ENCODE data around the gene TERB1.

Gene TERB1

DNA sequence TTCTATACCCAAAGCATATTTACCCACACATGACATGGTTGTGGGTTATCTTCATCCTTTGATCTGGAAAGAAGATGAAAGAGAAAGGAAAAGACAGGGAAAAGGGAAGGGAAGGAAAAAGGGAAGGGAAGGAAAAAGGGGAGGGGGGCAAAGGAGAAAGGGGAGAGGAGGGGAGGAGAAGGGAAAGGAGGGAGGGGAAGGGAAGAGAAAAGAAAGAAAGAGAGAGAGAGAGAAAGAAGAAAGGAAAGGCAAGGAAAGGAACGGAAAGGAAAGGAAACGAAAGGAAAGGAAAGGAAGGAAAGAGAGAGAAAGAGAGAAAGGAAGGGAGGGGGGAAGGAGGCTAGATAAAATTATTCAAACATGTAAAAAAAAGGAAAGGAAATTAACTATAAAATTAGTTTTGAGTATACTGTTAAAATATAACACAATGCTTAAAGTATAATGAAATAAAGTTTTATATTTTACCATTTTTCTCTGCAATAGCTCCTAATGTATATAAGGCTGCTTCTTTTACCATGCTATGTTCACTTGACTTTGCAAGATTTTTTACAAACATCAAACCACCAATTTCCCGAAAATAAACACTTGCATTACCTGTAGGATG, 11.2 kb downstream of the TERB1 start:
- no peak for TF ChIP-seq CTCF (conservative IDR thresholded peaks at IDR 0.05; ENCODE audit: low read depth, low read length)
- Histone ChIP-seq H3K9ac (no peak overlapping the region), H3K79me2 (ENCODE audit: insufficient read depth, low read depth) (no peaks in the 10 kb centered on the region), H2AFZ (ENCODE audit: low read depth) (no peak overlapping the region), H3K4me2 (no peak overlapping the region), H3K4me3 (IDR thresholded peaks at IDR 0.05; ENCODE audit: insufficient read depth, low read depth, low read length) (no peak overlapping the region), H3K27ac (no peak overlapping the region), H3K27me3 (ENCODE audit: insufficient read depth, low read depth) (no peaks in the 10 kb centered on the region), H3K36me3 (ENCODE audit: insufficient read depth) (no peaks in the 10 kb centered on the region; the same call in 1 of the 2 replicates), H4K20me1 (ENCODE audit: insufficient read depth) (no peaks in the 10 kb centered on the region), H3K4me1 (ENCODE audit: low read depth, poor library complexity, severe bottlenecking) (no peaks in the 10 kb centered on the region)

- Histone ChIP-seq H3K79me2 (ENCODE audit: insufficient read depth, low read depth) (no peaks in the 10 kb centered on the region), H3K27ac (no peak overlapping the region), H3K4me3 (IDR thresholded peaks at IDR 0.05; ENCODE audit: insufficient read depth, low read depth, low read length) (no peak overlapping the region), H4K20me1 (ENCODE audit: insufficient read depth) (no peaks in the 10 kb centered on the region), H3K27me3 (ENCODE audit: insufficient read depth, low read depth) (no peaks in the 10 kb centered on the region), H3K9ac (no peak overlapping the region), H3K36me3 (ENCODE audit: insufficient read depth) (no peaks in the 10 kb centered on the region; the same call in 1 of the 2 replicates), H3K4me2 (no peak overlapping the region), H3K4me1 (ENCODE audit: low read depth, poor library complexity, severe bottlenecking) (no peaks in the 10 kb centered on the region), H2AFZ (ENCODE audit: low read depth) (no peak overlapping the region)
- no peak for TF ChIP-seq CTCF (conservative IDR thresholded peaks at IDR 0.05; ENCODE audit: low read depth, low read length)
Measured at GRCh38 chr16:66787427-66787826, 14.0 kb downstream of the TERB1 start.

DNA sequence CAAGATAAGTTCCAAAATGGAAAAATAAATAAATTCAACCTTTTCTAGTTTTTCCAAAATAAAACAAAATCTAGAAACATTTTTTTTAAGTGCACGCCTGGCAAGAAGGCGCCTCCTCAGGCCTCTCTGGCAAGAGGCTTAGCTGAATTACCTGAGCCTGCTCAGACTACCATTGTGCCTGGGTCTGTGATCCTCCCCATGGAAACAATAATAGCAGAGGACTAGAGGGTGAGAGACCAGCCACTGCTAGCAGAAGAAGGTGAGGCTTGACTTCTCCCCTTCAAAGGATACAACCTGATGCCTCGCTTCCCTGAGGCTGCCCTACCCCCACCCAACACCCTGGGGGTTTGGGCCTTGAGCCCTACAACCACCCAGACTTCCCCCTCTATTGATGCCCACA, 14.8 kb downstream of the TERB1 start:
- Histone ChIP-seq H4K20me1 (ENCODE audit: insufficient read depth) (no peaks in the 10 kb centered on the region), H3K4me1 (ENCODE audit: low read depth, poor library complexity, severe bottlenecking) (no peaks in the 10 kb centered on the region), H3K27ac (no peak overlapping the region), H3K27me3 (ENCODE audit: insufficient read depth, low read depth) (no peaks in the 10 kb centered on the region), H3K4me3 (IDR thresholded peaks at IDR 0.05; ENCODE audit: insufficient read depth, low read depth, low read length) (no peak overlapping the region), H3K9ac (no peak overlapping the region), H3K36me3 (ENCODE audit: insufficient read depth) (no peaks in the 10 kb centered on the region; the same call in 1 of the 2 replicates), H3K4me2 (no peak overlapping the region), H2AFZ (ENCODE audit: low read depth) (no peak overlapping the region), H3K79me2 (ENCODE audit: insufficient read depth, low read depth) (no peaks in the 10 kb centered on the region)
- no peak for TF ChIP-seq CTCF (conservative IDR thresholded peaks at IDR 0.05; ENCODE audit: low read depth, low read length)

DNA sequence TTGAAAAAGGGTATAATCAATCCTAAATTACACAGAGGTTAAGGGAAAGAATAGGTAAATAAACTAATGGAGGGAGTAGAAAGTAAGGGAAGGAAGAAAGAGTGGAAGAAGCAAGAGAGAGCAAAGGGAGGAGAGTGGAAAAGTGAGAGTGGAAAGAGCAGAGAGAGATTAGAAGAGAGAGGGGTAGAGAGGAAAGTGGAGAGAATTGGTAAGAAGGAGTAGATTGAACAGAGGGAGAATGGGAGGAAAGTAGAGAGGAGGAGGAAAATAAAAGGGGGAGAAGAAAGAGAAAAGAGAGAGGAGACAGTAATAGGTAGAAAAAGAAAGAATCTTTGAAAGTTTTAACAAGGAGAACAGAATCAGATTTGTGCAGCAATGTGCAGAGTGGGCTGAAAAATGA, 24.9 kb downstream of the TERB1 start:
- Histone ChIP-seq H3K27ac (no peak overlapping the region), H3K4me2 (no peak overlapping the region), H4K20me1 (ENCODE audit: insufficient read depth) (no peaks in the 10 kb centered on the region), H3K4me1 (ENCODE audit: low read depth, poor library complexity, severe bottlenecking) (no peaks in the 10 kb centered on the region), H3K27me3 (ENCODE audit: insufficient read depth, low read depth) (no peaks in the 10 kb centered on the region), H3K9ac (no peak overlapping the region), H3K4me3 (IDR thresholded peaks at IDR 0.05; ENCODE audit: insufficient read depth, low read depth, low read length) (no peak overlapping the region), H2AFZ (ENCODE audit: low read depth) (no peak overlapping the region), H3K79me2 (ENCODE audit: insufficient read depth, low read depth) (no peaks in the 10 kb centered on the region), H3K36me3 (ENCODE audit: insufficient read depth) (no peaks in the 10 kb centered on the region)
- no peak for TF ChIP-seq CTCF (conservative IDR thresholded peaks at IDR 0.05; ENCODE audit: low read depth, low read length)

Measured in KMS-11 (cell line).